BJ (cell line): ENCODE data around the gene NUCB1. TPM values are rescaled to one million over a fixed set of nuclear protein-coding genes. Genes with fewer than 3 reads are reported as not detected.
"Not testable (repeated sequence)": the region's sequence is repeated elsewhere in the genome, so short reads cannot be mapped to it uniquely, and the experiment has no call there.

Experiments
- CTCF ChIA-PET: fragments of 350-600 bp; formaldehyde crosslinking; extraction: SDS; loops from one replicate; lab custom pipeline; 2021; ENCODE audit warnings: antibody characterized with exemption, inconsistent platforms; lab: Yijun Ruan, JAX
- POLR2A ChIA-PET: fragments of 300-600 bp; sonication (Branson Sonifier 250); formaldehyde crosslinking; extraction: SDS; loops from one replicate; lab custom pipeline; 2021; ENCODE audit warnings: antibody characterized with exemption; lab: Charles Lee
- DNase-seq: peaks from one replicate; pipeline ENCODE4 v3.0.0-alpha.2; 2011; ENCODE audit warnings: low read depth
- H3K27me3 ChIP-seq: 2 replicates; pipeline ENCODE4 v1.6.0; 2011; ENCODE audit warnings: low read length; ENCODE audit not compliant: control insufficient read depth, insufficient read depth
- H3K36me3 ChIP-seq: 2 replicates; pipeline ENCODE4 v1.5.1; 2011; ENCODE audit warnings: low read length; ENCODE audit not compliant: control insufficient read depth, insufficient read depth
- H3K4me3 ChIP-seq: 2 replicates; pipeline ENCODE4 v1.5.1; 2011; ENCODE audit warnings: low read depth, mild to moderate bottlenecking, control low read depth, low read length
- CTCF ChIP-seq: IDR thresholded peaks from 2 replicates; pipeline ENCODE4 v1.5.1; 2011; ENCODE audit warnings: low read depth, mild to moderate bottlenecking, control low read depth, inconsistent platforms, low read length, moderate library complexity; ENCODE audit not compliant: insufficient read depth
- polyA plus RNA-seq: library from polyadenylated mRNA; depleted of rRNA; stranded (reverse); fragments of >200 nt; gene quantifications from 2 replicates; pipeline ENCODE4 v1.2.3, GENCODE V29; 2011

Gene NUCB1
- polyA plus RNA-seq, 1 experiment = 305 TPM

DNA sequence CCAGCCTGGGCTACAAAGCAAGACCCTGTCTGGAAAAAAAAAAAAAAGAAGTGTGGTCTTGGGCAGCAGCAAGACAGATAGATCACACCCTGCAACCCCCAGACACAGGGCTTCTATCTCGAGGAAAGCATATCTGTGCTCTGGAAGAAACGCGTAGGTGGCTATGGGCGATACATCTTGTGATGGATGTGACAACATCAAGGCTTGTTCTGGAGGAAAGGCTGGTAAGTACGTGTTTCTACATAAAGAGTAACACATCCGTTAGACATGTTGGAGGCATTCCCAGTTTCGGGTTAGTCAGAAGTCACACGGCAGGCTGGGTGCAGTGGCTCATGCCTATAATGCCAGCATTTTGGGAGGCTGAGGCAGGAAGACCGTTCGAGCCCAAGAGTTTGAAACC is 26.8 kb downstream of the NUCB1 start:
- no peak for TF ChIP-seq CTCF
- peak; percentile 87 for DNase-seq
- Histone ChIP-seq H3K4me3 (no peak overlapping the region), H3K36me3 (peaks cover 3% of the 10 kb centered on the region; the same call in 1 of the 2 replicates), H3K27me3 (no peaks in the 10 kb centered on the region)
- ChIA-PET CTCF (no interaction called here), POLR2A (no interaction called here)

DNA sequence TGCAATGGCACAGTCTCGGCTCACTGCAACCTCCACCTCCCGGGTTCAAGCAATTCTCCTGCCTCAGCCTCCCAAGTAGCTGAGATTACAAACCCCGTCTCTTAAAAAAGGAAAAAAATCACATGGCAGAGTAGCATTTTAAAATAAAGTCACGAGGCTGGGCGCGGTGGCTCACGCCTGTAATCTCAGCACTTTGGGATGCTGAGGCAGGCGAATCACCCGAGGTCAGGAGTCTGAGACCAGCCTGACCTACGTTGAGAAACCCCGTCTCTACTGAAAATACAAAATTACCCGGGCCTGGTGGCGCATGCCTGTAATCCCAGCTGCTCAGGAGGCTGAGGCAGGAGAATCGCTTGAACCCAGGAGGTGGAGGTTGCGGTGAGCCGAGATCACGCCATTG is 27.6 kb downstream of the NUCB1 start:
- DNase-seq, H3K4me3 ChIP-seq, H3K27me3 ChIP-seq, POLR2A ChIA-PET, H3K36me3 ChIP-seq, CTCF ChIA-PET: not testable (repeated sequence)

GRCh38 chr19:48928164-48929025 is 28.3 kb downstream of the NUCB1 start:
- Histone ChIP-seq H3K27me3 (no peaks in the 10 kb centered on the region), H3K4me3 (no peak overlapping the region), H3K36me3 (no peaks in the 10 kb centered on the region)
- CTCF ChIA-PET = no interaction called here
- no peak for DNase-seq
- TF ChIP-seq CTCF = no peak
- POLR2A ChIA-PET = no interaction called here

DNA sequence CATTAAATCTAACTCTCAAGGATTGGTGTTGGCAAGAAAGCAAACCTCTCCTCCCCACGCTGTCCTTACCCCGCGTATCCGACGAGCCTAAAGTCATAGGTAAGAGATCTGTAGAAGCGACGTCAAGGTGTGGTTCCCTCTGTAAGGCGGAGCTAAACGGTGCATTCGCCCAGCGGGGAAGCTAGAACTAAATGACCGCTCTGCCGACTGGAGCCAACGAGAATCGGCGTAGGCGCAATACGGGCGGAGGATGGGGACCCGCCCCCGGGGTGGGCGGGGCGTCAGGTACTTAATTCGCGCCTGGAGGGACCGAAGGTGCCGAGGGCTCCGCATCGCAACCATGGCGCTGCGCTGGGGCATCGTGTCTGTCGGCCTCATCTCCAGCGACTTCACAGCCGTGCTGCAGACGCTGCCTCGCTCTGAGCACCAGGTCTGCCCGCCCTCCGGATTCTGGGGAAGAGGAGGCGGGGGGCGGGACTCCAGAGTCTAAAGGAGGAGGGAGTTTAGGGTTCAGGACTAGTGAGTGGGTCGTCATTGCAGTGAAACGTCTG is 33.3 kb downstream of the NUCB1 start, which contains the start of gene DHDH:
Gene DHDH, plus strand, starts transcription at position 318 of the 551 bp plus-strand sequence. Its CDS starts 23 bp downstream, at position 341.
- POLR2A ChIA-PET = no interaction called here
- Histone ChIP-seq H3K36me3 (no peaks in the 10 kb centered on the region), H3K4me3 (peak within 1 kb of the TSS; percentile 43), H3K27me3 (no peaks in the 10 kb centered on the region)
- CTCF ChIA-PET = interaction anchor here (1.1 to 1.7 kb wide), 4 partner anchors 9 to 59 kb away, joined by 3 to 5 read pairs (median 4); no protein-coding TSS in a partner anchor
- no peak for DNase-seq
- no peak for TF ChIP-seq CTCF

GRCh38 chr19:48934837-48935236 is 34.7 kb downstream of the NUCB1 start:
- no peak for DNase-seq
- H3K4me3 ChIP-seq = no peak overlapping the region
- no peaks in the 10 kb centered on the region for H3K36me3 ChIP-seq
- TF ChIP-seq CTCF = no peak
- no peaks in the 10 kb centered on the region for H3K27me3 ChIP-seq
- POLR2A ChIA-PET = no interaction called here
- CTCF ChIA-PET = no interaction called here
